Chondrocyte (in vitro differentiated cells): Measurements from ENCODE around the gene KRT4. TPM values are rescaled to one million over a fixed set of nuclear protein-coding genes. Genes with fewer than 3 reads are reported as not detected.
A peak's percentile ranks its signal among the peaks of the same experiment; 100 is the strongest.

ENCODE experiments used
- DNase-seq: peaks from one replicate; pipeline ENCODE4 v3.0.0; 2021; ENCODE audit warnings: mixed read lengths, low spot score
- H3K27ac Mint-ChIP-seq: one replicate; pipeline ENCODE4 v1.8.0; 2021; ENCODE audit warnings: mild to moderate bottlenecking, moderate library complexity, mixed read lengths; ENCODE audit not compliant: unreplicated experiment
- H3K27me3 Mint-ChIP-seq: 2 replicates; pipeline ENCODE4 v1.8.0; 2021; ENCODE audit warnings: low read depth, mixed read lengths
- H3K36me3 Mint-ChIP-seq: 2 replicates; pipeline ENCODE4 v1.8.0; 2021; ENCODE audit warnings: low read depth, mixed read lengths
- H3K4me1 Mint-ChIP-seq: 2 replicates; pipeline ENCODE4 v1.8.0; 2021; ENCODE audit warnings: low read depth, mild to moderate bottlenecking, mixed read lengths
- H3K4me3 Mint-ChIP-seq: one replicate; pipeline ENCODE4 v1.8.0; 2021; ENCODE audit warnings: mild to moderate bottlenecking, moderate library complexity, mixed read lengths; ENCODE audit not compliant: unreplicated experiment
- H3K9me3 Mint-ChIP-seq: 2 replicates; pipeline ENCODE4 v1.8.0; 2021; ENCODE audit warnings: low read depth, mixed read lengths
- CTCF ChIP-seq: fragments of 200-600 bp; sonication (generic); IDR thresholded peaks from 2 replicates; pipeline ENCODE4 v1.5.0; 2021; ENCODE audit warnings: antibody characterized with exemption, mild to moderate bottlenecking, moderate library complexity
- total RNA-seq: library from RNA; stranded (reverse); gene quantifications from 3 replicates; pipeline ENCODE4 v1.2.1, GENCODE V29; 2021

Gene KRT4
- total RNA-seq, 1 donor from 2014 or later, result 0.90 TPM

- Mint-ChIP-seq H3K36me3 (no peaks in the 10 kb centered on the region), H3K9me3 (no peaks in the 10 kb centered on the region), H3K27me3 (peaks cover 2% of the 10 kb centered on the region), H3K27ac (no peak overlapping the region), H3K4me3 (no peak overlapping the region), H3K4me1 (peaks cover 27% of the 10 kb centered on the region)
- TF ChIP-seq CTCF, result no peak
- peak; percentile 68 for DNase-seq
Observed at GRCh38 chr12:52838609-52839435, 24.9 kb upstream of the KRT4 start.

GRCh38 chr12:52837781-52838608, 24.1 kb upstream of the KRT4 start:
- Mint-ChIP-seq H3K4me3 (no peak overlapping the region), H3K27ac (peak overlapping the region; percentile 80), H3K9me3 (no peaks in the 10 kb centered on the region), H3K36me3 (no peaks in the 10 kb centered on the region), H3K27me3 (peaks cover 2% of the 10 kb centered on the region), H3K4me1 (peaks cover 27% of the 10 kb centered on the region)
- DNase-seq, result peak; percentile 22
- TF ChIP-seq CTCF, result no peak

- Mint-ChIP-seq H3K9me3 (no peaks in the 10 kb centered on the region), H3K4me3 (no peak overlapping the region), H3K27me3 (peaks cover 2% of the 10 kb centered on the region), H3K27ac (peak overlapping the region; percentile 80), H3K4me1 (peaks cover 27% of the 10 kb centered on the region), H3K36me3 (no peaks in the 10 kb centered on the region)
- peak; percentile 35 for DNase-seq
- TF ChIP-seq CTCF, result no peak
Observed at GRCh38 chr12:52837413-52837741, 23.5 kb upstream of the KRT4 start.

- H3K27me3 Mint-ChIP-seq, result peaks cover 2% of the 10 kb centered on the region
- peaks cover 27% of the 10 kb centered on the region for H3K4me1 Mint-ChIP-seq
- H3K4me3 Mint-ChIP-seq, result no peak overlapping the region
- peak; percentile 38 for DNase-seq
- no peaks in the 10 kb centered on the region for H3K36me3 Mint-ChIP-seq
- peak overlapping the region; percentile 80 for H3K27ac Mint-ChIP-seq
- no peaks in the 10 kb centered on the region for H3K9me3 Mint-ChIP-seq
- no peak for TF ChIP-seq CTCF
Observed at GRCh38 chr12:52836491-52837412, 22.8 kb upstream of the KRT4 start.
